K562 (cell line): ENCODE measurements around the gene PARD6B. TPM values are rescaled to one million over a fixed set of nuclear protein-coding genes. Genes with fewer than 3 reads are reported as not detected.

Source experiments
- BACH1 ChIP-seq: fragments of 200-800 bp; sonication (Bioruptor generic); IDR thresholded peaks from 2 replicates; pipeline ENCODE4 v1.6.1; 2016; ENCODE audit warnings: missing genetic modification characterization, missing compliant biosample characterization
- EWSR1 ChIP-seq: fragments of 450-650 bp; IDR thresholded peaks from 2 replicates; pipeline ENCODE4 v1.6.1; 2018; ENCODE audit warnings: borderline replicate concordance, mild to moderate bottlenecking, low read depth, moderate library complexity; ENCODE audit not compliant: partially characterized antibody
- HCFC1 ChIP-seq: IDR thresholded peaks from 2 replicates; pipeline ENCODE4 v1.6.1; 2012; ENCODE audit warnings: low read depth, low read length, improper control_type of control experiment
- JUND ChIP-seq, 2 experiments: IDR thresholded peaks; 2 replicates in 1 of 2; 3 replicates in 1 of 2; pipeline ENCODE4 v1.6.1; 2011; ENCODE audit warnings: borderline replicate concordance in 2 of 2, low read depth in 2 of 2, low read length in 2 of 2, improper control_type of control experiment in 1 of 2, missing biosample characterization in 1 of 2, missing genetic modification characterization in 1 of 2, missing genetic modification reagents in 1 of 2
- KDM2B ChIP-seq: fragments of 250-450 bp; sonication (Bioruptor Pico); IDR thresholded peaks from 2 replicates; pipeline ENCODE4 v1.8.0; 2021; ENCODE audit warnings: mild to moderate bottlenecking, moderate library complexity
- MEIS2 ChIP-seq: fragments of 450-650 bp; IDR thresholded peaks from 2 replicates; pipeline ENCODE4 v1.6.1; 2014; ENCODE audit warnings: mild to moderate bottlenecking; ENCODE audit not compliant: partially characterized antibody
- MXI1 ChIP-seq: IDR thresholded peaks from 2 replicates; pipeline ENCODE4 v1.6.1; 2011; ENCODE audit warnings: low read depth, mild to moderate bottlenecking, improper control_type of control experiment, low read length
- PHF8 ChIP-seq: fragments of 200-600 bp; sonication (generic); IDR thresholded peaks from 2 replicates; pipeline ENCODE4 v1.6.1; 2012; ENCODE audit warnings: mixed run types, mild to moderate bottlenecking, inconsistent platforms, low read length, moderate library complexity, borderline replicate concordance
- POLR2A ChIP-seq: fragments of 450-650 bp; conservative IDR thresholded peaks from 2 replicates; pipeline ENCODE4 v1.6.1; 2016
- TFAM ChIP-seq: fragments of 250-450 bp; sonication (Bioruptor Pico); conservative IDR thresholded peaks from 2 replicates; pipeline ENCODE4 v1.5.0; 2021; ENCODE audit warnings: mild to moderate bottlenecking, moderate library complexity
- ZNF316 ChIP-seq: fragments of 450-650 bp; IDR thresholded peaks from 2 replicates; pipeline ENCODE4 v1.6.1; 2016
- ZNF780A ChIP-seq: fragments of 250-450 bp; sonication (Bioruptor Pico); IDR thresholded peaks from 2 replicates; pipeline ENCODE4 v1.5.0; 2021; ENCODE audit warnings: mild to moderate bottlenecking
- polyA plus RNA-seq, 8 experiments: library from polyadenylated mRNA; depleted of rRNA in 4 of 8; stranded (reverse) in 5 of 8; unstranded in 3 of 8; fragments of >200 nt; fragmentation: Nextera tagmentation in 2 of 8; fragmentation: Illumina TruSeq in 1 of 8; extraction: Ambion mirVana in 2 of 8; extraction: Trizol in 1 of 8; gene quantifications; 2 replicates each; pipeline versions ENCODE4 v1.2.1 to v1.2.3, GENCODE V29; 2011 to 2014; ENCODE audit warnings: inconsistent platforms in 1 of 8, missing spikeins in 1 of 8
- total RNA-seq, 7 experiments: library from RNA; depleted of rRNA in 6 of 7; stranded (reverse); fragments of >200 nt in 6 of 7; fragmentation: Illumina TruSeq in 2 of 7; extraction: Trizol in 2 of 7; gene quantifications; 2 replicates each; pipeline versions ENCODE4 v1.2.1 to v1.2.3, GENCODE V29; 2011 to 2021; ENCODE audit warnings: low replicate concordance in 1 of 7
- TF ChIP-seq, protein P1 (sequence below), 2 experiments: IDR thresholded peaks; 2 replicates each; pipeline ENCODE4 v1.6.1; 2011; ENCODE audit warnings: borderline replicate concordance in 1 of 2, control low read depth in 1 of 2, low read depth in 1 of 2, low read length in 1 of 2, mild to moderate bottlenecking in 1 of 2, mixed read lengths in 1 of 2, moderate library complexity in 1 of 2; ENCODE audit not compliant: insufficient read depth in 1 of 2, insufficient read length in 1 of 2, poor library complexity in 1 of 2, severe bottlenecking in 1 of 2; ENCODE audit errors: extremely low read depth in 1 of 2
- TF ChIP-seq, protein P2 (sequence below), 2 experiments: fragments of 450-650 bp in 1 of 2; IDR thresholded peaks; 2 replicates each; pipeline ENCODE4 v1.6.1; 2011 to 2017; ENCODE audit warnings: low read depth in 2 of 2, antibody characterized with exemption in 1 of 2, borderline replicate concordance in 1 of 2, low read length in 1 of 2, mild to moderate bottlenecking in 1 of 2, mixed read lengths in 1 of 2; ENCODE audit not compliant: control insufficient read depth in 1 of 2
- TF ChIP-seq, protein P3 (sequence below): fragments of 250-450 bp; sonication (Bioruptor Pico); IDR thresholded peaks from 2 replicates; pipeline ENCODE4 v1.8.0; 2022; ENCODE audit warnings: inconsistent platforms
- TF ChIP-seq, protein P4 (sequence below): sonication (generic); formaldehyde crosslinking; IDR thresholded peaks from 2 replicates; pipeline ENCODE4 v1.8.1; 2023; ENCODE audit warnings: mild to moderate bottlenecking, missing genetic modification reagents, moderate library complexity
- TF ChIP-seq, protein P5 (sequence below): fragments of 250-450 bp; sonication (Bioruptor Pico); IDR thresholded peaks from 2 replicates; pipeline ENCODE4 v1.4.0; 2020; ENCODE audit warnings: borderline replicate concordance

PARD6B gene
- total and polyA plus RNA-seq, 9 of the 15 experiments (the other 6 are each of a cell fraction or from before 2014, with no cell fraction given): 1.7 to 12.3 (median 5.5) TPM

DNA sequence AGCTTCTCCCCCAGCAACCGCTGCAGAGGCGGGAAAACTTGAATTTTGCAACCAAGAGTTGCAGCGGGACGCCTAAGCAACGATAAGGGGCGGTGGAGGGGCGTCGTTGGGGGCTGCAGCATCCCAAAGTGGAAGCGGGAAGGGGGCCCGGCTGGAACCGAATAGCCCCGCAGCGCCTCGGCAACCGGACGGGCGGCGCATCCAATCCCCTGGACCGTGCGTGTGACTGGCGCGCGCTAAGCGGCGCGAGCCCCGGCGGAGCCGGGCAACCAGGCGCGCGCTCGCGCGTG, 670 bp upstream of the PARD6B start (continued):
- TF ChIP-seq, protein P1, sequence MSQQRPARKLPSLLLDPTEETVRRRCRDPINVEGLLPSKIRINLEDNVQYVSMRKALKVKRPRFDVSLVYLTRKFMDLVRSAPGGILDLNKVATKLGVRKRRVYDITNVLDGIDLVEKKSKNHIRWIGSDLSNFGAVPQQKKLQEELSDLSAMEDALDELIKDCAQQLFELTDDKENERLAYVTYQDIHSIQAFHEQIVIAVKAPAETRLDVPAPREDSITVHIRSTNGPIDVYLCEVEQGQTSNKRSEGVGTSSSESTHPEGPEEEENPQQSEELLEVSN (IDR thresholded peaks at IDR 0.05; ENCODE audit: borderline replicate concordance in 1 of 2, extremely low read depth in 1 of 2, insufficient read depth in 1 of 2, insufficient read length in 1 of 2, low read depth in 1 of 2, low read length in 1 of 2, poor library complexity in 1 of 2, severe bottlenecking in 1 of 2): peak; percentile 69 to 80
- TF ChIP-seq, protein P2, sequence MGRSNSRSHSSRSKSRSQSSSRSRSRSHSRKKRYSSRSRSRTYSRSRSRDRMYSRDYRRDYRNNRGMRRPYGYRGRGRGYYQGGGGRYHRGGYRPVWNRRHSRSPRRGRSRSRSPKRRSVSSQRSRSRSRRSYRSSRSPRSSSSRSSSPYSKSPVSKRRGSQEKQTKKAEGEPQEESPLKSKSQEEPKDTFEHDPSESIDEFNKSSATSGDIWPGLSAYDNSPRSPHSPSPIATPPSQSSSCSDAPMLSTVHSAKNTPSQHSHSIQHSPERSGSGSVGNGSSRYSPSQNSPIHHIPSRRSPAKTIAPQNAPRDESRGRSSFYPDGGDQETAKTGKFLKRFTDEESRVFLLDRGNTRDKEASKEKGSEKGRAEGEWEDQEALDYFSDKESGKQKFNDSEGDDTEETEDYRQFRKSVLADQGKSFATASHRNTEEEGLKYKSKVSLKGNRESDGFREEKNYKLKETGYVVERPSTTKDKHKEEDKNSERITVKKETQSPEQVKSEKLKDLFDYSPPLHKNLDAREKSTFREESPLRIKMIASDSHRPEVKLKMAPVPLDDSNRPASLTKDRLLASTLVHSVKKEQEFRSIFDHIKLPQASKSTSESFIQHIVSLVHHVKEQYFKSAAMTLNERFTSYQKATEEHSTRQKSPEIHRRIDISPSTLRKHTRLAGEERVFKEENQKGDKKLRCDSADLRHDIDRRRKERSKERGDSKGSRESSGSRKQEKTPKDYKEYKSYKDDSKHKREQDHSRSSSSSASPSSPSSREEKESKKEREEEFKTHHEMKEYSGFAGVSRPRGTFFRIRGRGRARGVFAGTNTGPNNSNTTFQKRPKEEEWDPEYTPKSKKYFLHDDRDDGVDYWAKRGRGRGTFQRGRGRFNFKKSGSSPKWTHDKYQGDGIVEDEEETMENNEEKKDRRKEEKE (IDR thresholded peaks at IDR 0.05; ENCODE audit: borderline replicate concordance in 1 of 2, control insufficient read depth in 1 of 2, low read depth in 2 of 2, low read length in 1 of 2): peak in 1 of 2 experiments; percentile 65; a peak in 1 of 4 replicates
- peak; percentile 13; the same call in 1 of the 2 replicates for TF ChIP-seq POLR2A
- peak; percentile 44; the same call in 1 of the 2 replicates for TF ChIP-seq PHF8
- TF ChIP-seq JUND (IDR thresholded peaks at IDR 0.05; ENCODE audit: borderline replicate concordance, low read depth, low read length): no peak
- no peak for TF ChIP-seq JUND (tag; IDR thresholded peaks at IDR 0.05; ENCODE audit: borderline replicate concordance, low read depth, low read length)
- TF ChIP-seq EWSR1: peak; percentile 18
- TF ChIP-seq, protein P3, sequence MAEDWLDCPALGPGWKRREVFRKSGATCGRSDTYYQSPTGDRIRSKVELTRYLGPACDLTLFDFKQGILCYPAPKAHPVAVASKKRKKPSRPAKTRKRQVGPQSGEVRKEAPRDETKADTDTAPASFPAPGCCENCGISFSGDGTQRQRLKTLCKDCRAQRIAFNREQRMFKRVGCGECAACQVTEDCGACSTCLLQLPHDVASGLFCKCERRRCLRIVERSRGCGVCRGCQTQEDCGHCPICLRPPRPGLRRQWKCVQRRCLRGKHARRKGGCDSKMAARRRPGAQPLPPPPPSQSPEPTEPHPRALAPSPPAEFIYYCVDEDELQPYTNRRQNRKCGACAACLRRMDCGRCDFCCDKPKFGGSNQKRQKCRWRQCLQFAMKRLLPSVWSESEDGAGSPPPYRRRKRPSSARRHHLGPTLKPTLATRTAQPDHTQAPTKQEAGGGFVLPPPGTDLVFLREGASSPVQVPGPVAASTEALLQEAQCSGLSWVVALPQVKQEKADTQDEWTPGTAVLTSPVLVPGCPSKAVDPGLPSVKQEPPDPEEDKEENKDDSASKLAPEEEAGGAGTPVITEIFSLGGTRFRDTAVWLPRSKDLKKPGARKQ (CRISPR knock-in tag): no peak
- TF ChIP-seq MEIS2: no peak
- TF ChIP-seq TFAM: no peak
- TF ChIP-seq HCFC1: 0 out of 2 replicates have a peak, but pooled peaks have one; percentile 24
- no peak for TF ChIP-seq ZNF780A (CRISPR knock-in tag)
- TF ChIP-seq, protein P4, sequence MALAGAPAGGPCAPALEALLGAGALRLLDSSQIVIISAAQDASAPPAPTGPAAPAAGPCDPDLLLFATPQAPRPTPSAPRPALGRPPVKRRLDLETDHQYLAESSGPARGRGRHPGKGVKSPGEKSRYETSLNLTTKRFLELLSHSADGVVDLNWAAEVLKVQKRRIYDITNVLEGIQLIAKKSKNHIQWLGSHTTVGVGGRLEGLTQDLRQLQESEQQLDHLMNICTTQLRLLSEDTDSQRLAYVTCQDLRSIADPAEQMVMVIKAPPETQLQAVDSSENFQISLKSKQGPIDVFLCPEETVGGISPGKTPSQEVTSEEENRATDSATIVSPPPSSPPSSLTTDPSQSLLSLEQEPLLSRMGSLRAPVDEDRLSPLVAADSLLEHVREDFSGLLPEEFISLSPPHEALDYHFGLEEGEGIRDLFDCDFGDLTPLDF (CRISPR knock-in tag): peak; percentile 84; the same call in 1 of the 2 replicates
- TF ChIP-seq KDM2B: peak; percentile 99
- no peak for TF ChIP-seq BACH1 (tag)
- TF ChIP-seq MXI1: 0 out of 2 replicates have a peak, but pooled peaks have one; percentile 22
- TF ChIP-seq ZNF316: no peak
- TF ChIP-seq, protein P5, sequence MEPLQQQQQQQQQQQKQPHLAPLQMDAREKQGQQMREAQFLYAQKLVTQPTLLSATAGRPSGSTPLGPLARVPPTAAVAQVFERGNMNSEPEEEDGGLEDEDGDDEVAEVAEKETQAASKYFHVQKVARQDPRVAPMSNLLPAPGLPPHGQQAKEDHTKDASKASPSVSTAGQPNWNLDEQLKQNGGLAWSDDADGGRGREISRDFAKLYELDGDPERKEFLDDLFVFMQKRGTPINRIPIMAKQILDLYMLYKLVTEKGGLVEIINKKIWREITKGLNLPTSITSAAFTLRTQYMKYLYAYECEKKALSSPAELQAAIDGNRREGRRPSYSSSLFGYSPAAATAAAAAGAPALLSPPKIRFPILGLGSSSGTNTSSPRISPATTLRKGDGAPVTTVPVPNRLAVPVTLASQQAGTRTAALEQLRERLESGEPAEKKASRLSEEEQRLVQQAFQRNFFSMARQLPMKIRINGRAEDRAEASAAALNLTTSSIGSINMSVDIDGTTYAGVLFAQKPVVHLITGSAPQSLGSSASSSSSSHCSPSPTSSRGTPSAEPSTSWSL: no peak
